GM19397 (cell line): Measurements from ENCODE around the gene GGACT.
A peak's percentile ranks its signal among the peaks of the same experiment; 100 is the strongest.
"Not testable (repeated sequence)": the region's sequence is repeated elsewhere in the genome, so short reads cannot be mapped to it uniquely, and the experiment has no call there.

Experiments used
- ATAC-seq: cut with Tn5 transposase; IDR thresholded peaks from one replicate; pipeline ENCODE4 v1.9.1; 2021; ENCODE audit warnings: mild to moderate bottlenecking, moderate library complexity; ENCODE audit not compliant: unreplicated experiment

Gene GGACT

DNA sequence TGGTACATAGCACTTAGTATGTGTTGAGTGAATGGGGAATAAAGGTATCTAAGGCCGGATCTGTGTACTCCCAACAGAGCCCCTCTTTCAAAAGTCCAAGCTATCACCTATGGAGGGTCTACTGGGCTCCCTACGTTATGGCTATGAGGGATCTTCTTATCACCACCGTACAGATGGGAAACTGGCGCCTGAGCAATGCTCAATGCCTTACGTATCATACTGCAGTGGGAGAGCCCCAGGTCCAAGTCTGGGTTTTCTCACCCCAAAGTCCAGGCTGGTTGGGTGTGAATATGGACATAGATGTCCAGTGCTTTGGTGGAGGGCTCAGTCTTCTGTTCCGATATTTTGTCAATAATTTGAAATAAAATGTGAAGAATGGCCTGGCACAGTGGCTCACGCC lies 13.1 kb upstream of the GGACT start:
- no peak for ATAC-seq

DNA sequence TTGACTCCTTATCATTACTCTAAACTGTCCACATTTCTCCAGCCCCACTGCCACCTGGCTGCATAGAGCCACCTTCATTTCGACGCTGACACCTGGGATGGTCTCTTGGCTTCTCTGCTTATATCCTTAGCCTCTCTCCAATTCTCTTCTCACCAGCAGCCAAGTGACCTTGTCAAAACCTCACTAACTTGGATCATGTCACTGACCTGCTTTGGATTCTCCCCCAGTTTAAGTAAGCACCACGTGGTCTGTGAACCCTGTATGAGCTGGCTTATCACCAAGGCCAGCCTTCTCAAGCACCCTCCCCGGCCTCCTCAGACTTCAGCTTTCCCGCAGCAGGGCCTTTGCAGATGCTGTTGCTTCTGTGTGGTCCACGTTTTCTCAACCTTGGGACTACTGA lies 12.3 kb upstream of the GGACT start:
- ATAC-seq: no peak

DNA sequence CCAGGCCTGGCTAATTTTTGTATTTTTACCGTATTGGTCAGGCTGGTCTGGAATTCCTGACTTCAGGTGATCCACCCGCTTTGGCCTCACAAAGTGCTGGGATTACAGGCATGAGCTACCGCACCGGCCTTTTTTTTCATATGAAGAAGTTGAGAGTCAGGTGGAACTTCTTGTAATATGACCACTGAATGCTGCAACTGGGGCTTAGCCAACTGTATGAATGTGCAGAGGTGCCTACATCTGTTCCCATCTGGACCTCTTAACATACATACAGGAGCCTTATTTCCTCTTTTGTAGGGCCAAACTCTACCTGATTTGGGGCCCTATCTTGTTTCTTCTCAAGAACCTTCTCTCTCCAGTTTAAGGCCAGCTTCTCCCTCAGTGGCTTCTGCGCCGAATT lies 11.9 kb upstream of the GGACT start:
- ATAC-seq: no peak

DNA sequence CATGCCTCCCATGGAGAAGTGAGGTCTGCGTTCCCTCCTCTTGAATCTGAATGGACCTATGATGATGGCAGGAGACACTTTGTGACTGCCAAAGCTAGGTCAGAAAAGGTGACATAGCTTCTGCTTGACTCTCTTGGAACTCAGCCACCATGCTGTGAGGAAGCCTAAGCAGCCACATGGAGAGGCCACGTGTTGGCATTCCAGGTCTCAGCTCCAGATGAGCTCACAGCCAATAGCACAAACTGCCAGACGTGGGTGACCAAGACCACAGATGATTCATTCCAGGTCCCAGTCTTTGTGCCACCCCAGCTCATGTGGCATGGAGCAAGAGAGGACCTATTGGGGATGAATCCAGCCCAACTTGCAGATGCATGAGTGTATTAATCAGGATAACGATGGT lies 8.7 kb upstream of the GGACT start:
- ATAC-seq: no peak

DNA sequence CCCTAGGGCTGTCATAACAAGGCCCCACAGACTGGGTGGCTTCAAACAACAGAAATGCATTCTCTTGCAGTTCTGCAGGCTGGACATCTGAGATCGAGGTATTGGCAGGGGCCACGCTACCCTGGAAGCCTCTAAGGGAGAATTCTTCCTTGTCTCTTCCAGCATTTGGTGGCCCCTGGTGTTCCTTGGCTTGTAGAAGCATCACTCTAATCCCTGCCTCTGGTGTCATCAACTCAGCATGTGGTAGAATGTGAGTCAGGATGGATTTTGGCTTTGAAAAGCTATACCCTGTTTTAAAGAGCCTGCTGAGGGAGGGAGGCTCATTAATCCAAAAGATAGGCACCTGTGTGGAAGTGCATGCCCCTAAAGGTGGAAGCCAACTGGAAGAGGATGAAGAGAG lies 7.9 kb upstream of the GGACT start:
- ATAC-seq: no peak

DNA sequence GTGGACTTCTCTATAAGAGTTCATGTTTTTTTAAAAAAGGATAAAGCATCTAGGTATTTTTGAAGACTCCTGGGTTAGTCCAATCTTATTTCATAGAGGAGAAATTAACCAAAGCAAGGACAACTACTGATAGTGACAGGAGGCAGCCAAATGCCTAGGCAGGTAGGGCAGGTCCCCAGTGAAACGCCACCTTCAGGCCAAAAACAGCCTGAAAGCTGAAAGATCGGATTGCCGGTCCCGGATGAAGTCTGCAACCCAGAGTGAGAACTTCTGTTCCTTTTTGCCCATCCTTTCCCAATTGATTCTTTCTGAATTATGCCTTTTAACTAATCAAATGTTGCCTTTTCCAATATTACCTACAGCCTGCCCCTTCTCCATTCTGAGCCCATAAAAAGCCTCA lies 6.1 kb upstream of the GGACT start:
- no peak for ATAC-seq

DNA sequence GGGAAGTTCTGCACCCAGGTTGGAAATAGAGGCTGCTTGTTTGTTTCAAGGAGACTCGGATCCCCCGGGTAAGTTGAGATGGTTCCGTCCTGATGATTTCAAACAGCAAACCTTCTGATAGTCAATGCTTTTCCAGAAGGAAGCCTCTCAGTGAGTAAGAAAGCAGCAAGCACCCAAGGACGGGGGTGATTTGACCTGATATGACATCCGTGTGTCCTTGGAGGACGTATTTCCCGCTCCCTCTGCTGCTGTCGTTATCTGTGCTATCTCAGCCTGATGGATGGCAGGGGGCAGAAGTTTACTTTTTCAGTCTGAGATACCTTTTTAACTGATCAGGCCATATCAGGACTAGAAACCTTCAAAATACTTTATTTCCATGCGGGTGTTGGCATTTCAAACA lies 5.7 kb upstream of the GGACT start:
- ATAC-seq: no peak

DNA sequence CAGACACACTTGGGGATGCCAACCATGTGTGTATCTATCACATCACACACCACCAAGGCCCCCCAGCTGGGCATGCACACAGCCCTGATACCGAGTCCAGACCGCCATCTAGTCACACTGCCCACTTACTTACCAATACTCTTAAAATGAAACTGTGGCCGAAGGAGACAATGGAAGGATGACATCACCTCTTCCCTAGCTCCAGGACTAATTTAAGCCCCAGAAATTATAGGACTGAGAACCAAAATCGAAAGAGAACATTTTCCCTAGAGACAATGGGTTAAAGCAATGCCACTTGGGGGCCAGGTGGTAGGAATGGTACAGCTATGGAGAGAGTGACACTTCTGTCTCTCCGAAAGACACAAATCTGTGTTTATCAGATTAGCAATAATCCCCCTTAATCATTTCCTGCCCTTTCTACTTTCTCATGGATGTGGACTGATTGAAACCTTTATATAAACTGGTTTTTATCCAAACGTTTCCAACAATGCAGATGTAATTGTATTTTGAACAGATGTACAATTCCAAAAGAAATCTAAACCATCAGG lies 663 bp upstream of the GGACT start:
- ATAC-seq: no peak

DNA sequence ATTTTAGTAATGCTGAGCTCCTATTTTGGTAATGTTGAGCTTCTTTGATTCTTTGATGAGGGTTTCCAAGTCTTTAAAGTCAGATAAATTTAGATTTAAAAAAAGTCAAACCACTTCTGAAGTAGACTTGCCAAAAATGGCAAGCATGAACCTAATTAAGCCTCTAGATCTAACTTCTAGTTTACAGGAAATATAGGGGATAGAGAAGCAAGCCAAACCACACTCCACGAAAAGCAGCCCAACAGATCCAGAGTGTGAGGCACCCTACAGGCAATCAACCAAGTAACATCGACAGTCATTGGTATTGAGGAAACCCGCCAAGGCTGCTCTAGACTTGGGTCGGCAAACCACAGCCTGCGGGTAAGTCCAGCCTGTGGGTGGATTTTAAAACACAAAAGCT lies 3.7 kb downstream of the GGACT start:
- ATAC-seq: no peak

DNA sequence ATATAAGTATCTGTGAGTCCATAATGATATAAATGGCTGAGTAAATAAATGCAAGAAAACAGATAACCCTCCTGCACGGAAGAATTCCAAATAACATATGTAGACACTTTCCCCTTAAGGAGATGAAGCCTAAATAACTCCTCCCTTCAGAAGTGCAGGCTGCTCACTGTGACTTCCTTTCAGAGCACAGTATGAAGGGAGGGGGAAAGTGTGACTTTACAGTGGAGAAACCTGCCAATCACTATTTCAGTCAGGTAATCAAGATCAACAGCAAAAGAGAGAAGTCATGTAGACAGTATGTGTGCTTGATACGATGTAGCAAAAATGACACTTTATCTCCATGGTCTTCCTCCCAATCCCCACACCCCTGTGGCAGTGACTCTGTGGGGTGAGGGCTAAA lies 7.1 kb downstream of the GGACT start:
- ATAC-seq: no peak

DNA sequence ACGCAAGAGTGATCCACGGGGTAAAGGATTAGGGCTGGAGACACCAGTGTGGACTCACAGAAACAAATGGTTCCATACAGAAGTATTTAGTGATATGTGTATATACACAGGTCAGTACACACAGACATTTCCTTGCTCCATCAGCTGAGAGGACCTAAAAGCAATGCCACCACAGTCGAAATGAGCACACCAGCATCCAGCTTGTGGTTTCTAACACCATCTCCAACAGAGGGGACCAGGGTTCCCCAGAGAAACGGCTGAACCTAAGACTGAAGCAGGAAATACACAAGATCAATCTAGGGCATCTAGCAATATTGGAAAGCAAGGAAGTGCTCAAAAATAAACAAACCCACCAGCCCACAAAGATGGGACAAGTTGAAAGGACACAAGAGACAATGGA lies 7.6 kb downstream of the GGACT start:
- no peak for ATAC-seq

DNA sequence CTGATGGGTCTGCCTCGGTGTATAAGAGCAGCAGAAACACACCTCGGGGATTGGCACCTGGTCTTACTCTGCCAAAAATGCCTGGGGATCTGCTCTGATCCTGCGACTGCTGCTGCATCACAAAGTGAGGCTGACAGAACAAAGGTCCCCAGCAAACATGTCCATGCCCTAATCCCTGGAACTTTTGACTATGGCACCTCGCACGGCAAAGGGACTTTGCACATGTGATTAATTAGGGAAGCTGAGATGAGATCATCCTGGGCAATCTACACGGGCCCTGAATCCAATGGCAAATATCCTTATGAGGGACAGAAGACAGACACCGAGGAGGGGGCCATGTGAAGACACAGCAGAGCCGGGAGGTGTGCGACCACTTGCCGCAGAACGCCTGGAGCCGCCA lies 8.5 kb downstream of the GGACT start:
- ATAC-seq: no peak

DNA sequence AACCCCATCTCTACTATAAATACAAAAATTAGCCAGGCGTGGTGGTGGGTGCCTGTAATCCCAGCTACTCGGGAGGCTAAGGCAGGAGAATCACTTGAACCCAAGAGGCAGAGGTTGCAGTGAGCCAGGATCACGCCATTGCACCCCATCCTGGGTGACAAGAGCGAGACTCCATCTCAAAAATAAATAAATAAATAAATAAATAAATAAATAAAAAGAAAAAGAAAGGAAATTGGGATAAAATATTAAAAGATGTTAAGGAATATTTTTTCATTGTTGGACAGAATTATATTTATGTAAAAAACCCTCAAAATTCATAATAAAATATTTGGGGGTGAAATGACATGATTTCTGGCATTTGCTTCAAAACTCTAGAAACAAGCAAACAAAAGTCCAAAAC lies 11.3 kb downstream of the GGACT start:
- ATAC-seq: not testable (repeated sequence)

DNA sequence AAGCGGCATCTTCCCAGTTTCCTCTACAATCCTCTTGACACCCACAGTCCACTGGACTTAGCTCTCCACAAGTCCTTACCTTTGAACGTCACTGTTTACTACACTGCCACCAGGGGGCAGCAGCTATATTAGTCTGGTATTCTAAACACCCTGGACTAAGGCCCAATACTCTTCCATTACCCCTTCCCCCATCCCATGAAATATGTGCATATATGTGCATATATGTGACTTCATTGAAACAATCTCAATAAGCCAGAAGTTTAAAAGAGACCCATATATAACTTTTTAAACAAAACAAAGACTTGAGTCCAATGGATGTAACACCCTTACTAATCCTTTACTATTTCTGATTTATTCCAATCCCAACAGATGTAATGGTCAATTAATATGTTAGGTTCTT lies 15.5 kb downstream of the GGACT start:
- ATAC-seq: peak; percentile 90

DNA sequence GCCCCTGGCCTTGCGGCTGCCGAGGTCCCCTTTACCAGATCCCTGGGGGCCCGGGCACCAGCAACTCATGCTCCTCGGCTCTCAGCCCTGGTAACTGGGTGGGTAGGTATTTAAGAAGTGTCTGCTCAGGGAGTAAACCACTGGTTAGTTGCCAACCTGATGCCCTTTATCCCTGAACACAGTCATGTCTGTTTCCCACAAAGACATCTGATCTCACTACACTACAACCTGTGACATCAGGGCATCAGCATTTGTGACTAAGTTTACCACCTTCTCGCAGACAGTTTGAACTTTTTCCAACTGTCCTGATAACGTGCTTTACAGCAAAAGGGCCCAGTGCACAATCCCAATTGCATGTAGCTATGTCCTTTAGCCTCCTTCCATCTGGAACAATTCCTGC lies 22.0 kb downstream of the GGACT start:
- ATAC-seq: no peak

DNA sequence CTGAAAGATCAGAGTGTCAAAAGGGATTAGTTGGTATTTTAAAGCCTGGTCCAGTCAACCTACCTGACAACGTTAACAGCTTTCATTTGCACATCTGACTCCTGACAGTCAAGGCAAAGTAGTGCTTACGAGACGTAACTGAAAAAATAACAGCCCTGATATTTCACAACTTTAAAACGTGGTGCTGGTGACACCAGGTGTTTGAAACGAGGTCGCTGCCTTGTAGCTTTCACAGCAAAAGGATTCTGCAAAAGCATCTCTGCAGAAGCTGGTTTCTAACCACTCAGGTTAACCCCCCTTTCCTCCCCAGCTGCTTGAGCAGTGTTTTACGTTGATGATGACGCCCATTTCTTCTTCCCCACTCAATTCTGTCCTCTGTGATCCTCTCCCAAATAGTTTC lies 23.3 kb downstream of the GGACT start:
- ATAC-seq: no peak

DNA sequence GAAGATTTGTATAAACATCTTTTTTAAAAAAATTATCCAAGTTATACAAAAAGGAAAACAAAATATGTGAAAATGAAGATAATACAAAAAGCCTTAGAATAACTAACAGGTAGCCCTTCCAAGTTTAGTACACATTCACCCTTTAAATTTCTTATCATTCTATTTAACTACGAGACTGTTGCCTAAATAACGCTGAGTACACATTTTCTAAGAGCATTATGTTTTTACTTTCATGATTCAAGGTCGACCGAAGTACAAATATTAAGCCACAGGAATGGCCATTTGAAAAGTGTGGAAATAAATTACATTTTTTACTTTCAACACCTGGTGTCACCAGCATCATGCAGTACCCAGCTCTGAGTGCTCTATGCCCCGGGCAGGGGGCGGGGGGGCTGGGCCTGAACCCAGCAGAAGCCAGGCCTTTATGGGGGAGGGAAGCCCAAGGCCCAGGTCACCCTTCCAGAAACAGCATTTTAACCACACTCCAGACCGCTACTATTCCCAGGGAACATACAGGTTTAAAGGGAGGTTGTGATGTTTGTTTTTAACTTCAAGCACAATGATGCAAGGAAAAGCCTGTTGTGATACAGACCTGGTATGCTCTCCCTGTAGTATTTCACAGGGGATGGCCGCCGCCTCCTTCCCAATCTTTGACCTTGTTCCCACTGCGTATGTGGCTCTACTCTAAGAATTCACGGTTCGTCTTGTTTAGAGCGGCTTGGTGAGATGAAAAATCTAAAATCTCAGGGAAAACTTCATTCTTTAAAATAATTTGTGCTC lies 24.0 kb downstream of the GGACT start:
- ATAC-seq: no peak

DNA sequence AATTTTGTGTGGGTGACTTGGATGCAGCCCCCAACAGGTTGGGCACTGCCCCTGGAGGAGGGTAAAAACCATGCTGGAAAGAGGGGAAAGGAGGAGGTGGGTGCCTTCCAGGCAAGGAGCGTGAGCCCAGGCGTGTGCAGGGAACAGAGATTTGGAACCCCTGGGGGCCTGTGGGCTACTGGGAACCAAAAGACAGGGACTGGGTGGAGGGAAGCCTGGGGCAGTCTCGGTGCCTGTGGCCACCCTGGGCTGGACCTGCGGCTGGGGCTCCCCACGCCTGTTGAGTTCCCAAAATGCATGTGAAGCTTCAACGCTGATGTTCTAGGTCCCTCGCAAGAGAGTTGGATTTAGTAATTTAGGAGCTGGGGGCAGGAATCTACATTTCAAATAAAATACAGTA lies 24.8 kb downstream of the GGACT start:
- ATAC-seq: no peak

DNA sequence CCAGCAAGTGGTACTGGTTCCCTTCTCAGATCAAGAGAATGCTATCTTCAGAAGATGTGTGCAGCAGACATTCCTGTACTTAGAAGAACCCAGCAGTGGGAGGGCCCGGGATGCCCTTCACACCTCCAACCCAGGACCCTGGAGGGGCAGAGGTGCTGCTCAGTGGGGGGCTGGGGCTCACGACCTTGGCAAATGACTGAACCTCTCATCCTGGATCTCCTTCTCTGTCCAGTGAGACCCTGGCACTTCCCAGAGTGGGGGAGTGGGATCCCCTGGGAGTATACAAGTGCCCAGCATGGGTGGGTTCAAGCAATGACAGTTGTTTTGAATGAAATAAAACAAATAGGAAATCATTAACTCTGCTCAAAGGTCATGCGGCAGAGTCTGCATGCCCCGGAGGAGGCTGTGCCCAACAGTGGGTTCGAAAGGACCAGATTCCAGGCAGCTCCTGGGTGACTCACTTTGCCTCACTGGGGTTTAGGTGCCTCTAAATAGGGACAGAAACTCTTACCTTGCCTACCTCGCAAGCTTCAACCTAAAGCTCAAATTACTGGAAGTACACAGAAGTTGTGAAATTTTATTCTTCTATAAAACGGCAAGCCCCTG lies 26.9 kb downstream of the GGACT start:
- no peak for ATAC-seq

DNA sequence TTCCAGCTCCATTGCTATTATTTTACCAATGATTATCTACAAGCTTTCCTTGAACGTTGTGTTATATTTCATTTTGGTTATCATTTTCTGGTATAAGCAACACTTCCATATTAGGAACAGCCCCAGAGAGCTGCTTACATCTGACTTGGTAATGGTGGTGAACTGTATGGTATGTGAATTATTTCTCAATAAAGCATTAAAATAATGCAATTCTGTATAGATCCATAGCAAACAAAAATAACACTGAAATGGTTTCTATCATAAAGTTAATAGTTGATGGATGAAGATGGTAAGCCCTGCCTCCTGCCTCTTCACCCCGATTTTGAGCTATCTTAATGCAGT lies 27.5 kb downstream of the GGACT start:
- ATAC-seq: no peak

DNA sequence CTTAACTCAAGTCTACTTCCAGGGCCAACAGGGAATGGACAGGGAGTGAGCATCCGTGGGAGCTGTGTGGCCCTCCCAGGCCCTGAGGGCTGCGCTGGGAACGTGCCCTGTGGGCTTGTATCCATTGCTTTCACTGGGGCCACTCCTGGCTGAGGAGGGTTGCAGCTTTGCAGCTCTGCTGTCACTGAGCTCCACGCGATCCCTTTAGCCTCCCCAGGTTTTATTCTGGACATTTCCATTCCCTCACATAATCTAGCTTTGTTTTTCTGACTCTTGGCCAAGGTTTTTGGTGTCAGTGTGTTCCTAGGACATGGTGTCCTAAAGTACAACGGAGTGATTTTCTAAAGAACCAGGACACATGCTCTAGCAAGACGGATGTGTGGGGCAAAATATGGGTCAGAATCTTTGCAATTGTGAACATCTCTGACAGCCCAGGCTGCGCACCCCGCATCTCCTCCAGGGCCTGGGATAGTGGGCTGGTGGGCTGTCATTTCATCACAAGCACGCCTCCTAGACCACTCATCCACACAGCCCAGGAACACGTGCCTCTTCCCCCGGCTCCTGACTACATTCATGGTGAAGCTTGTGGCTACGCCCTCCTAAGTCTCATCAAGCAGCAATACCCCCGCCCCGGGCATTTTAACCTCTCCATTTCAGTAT lies 28.0 kb downstream of the GGACT start:
- no peak for ATAC-seq

DNA sequence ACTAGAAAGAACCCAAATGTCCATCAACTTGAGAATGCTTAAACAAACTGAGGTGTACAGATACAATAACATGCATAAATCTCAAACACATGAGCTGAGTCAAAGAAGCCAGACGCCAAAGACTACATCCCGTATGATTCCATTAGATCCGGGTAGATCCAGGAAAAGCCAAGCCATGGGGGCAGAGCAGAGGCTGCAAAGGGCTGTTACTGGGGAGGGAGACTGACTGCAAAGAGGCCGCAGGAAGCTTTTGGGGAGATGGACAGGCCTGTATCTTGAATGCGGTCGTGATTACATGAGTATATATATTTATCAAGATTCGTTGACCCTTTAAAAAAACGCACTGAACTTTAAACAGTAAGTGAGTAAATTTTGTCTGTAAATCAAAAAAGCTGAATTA lies 28.7 kb downstream of the GGACT start:
- no peak for ATAC-seq
